ENCODE results near the gene LYRM2. TPM values are rescaled to one million over a fixed set of nuclear protein-coding genes. Genes with fewer than 3 reads are reported as not detected.

The LYRM2 gene
- total RNA-seq, 1 donor from 2014 or later = 57.1 TPM

GRCh38 chr6:89555806-89556205 lies 82.7 kb downstream of the LYRM2 start:
- no peak for DNase-seq (ENCODE audit: low spot score)

- no peak for DNase-seq (ENCODE audit: low spot score)
These were observed 83.5 kb downstream of the LYRM2 start for GRCh38 chr6:89555031-89555430.

GRCh38 chr6:89554106-89554505 lies 84.4 kb downstream of the LYRM2 start:
- no peak for DNase-seq (ENCODE audit: low spot score)

GRCh38 chr6:89553431-89553830 lies 85.1 kb downstream of the LYRM2 start:
- no peak for DNase-seq (ENCODE audit: low spot score)

GRCh38 chr6:89547281-89547680 lies 91.3 kb downstream of the LYRM2 start:
- no peak for DNase-seq (ENCODE audit: low spot score)

GRCh38 chr6:89542866-89543265 lies 95.7 kb downstream of the LYRM2 start:
- no peak for DNase-seq (ENCODE audit: low spot score)

- DNase-seq (ENCODE audit: low spot score) = no peak
These were observed 96.3 kb downstream of the LYRM2 start for GRCh38 chr6:89542081-89542857.

GRCh38 chr6:89539779-89540178 lies 98.8 kb downstream of the LYRM2 start:
- no peak for DNase-seq (ENCODE audit: low spot score)

GRCh38 chr6:89536231-89536630 lies 102.3 kb downstream of the LYRM2 start:
- no peak for DNase-seq (ENCODE audit: low spot score)

GRCh38 chr6:89530982-89531381 lies 107.6 kb downstream of the LYRM2 start:
- no peak for DNase-seq (ENCODE audit: low spot score)

- DNase-seq (ENCODE audit: low spot score) = no peak
These were observed 109.7 kb downstream of the LYRM2 start for GRCh38 chr6:89528866-89529265.

GRCh38 chr6:89527634-89528033 lies 110.9 kb downstream of the LYRM2 start:
- DNase-seq (ENCODE audit: low spot score) = no peak

GRCh38 chr6:89526563-89526869 lies 112.0 kb downstream of the LYRM2 start:
- no peak for DNase-seq (ENCODE audit: low spot score)

- no peak for DNase-seq (ENCODE audit: low spot score)
These were observed 112.6 kb downstream of the LYRM2 start for GRCh38 chr6:89525786-89526562.

GRCh38 chr6:89522778-89523177 lies 115.8 kb downstream of the LYRM2 start:
- no peak for DNase-seq (ENCODE audit: low spot score)

GRCh38 chr6:89520736-89521135 lies 117.8 kb downstream of the LYRM2 start:
- no peak for DNase-seq (ENCODE audit: low spot score)

GRCh38 chr6:89518352-89519055 lies 120.0 kb downstream of the LYRM2 start:
- DNase-seq (ENCODE audit: low spot score) = no peak

Other genes starting within 250 kb of the LYRM2 start
- 14.6 TPM for gene RRAGD, start 226.5 kb downstream of the LYRM2 start, total RNA-seq
- gene ANKRD6, start 205.6 kb downstream of the LYRM2 start, total RNA-seq = 34.3 TPM
- 51.2 TPM for gene MDN1, start 181.0 kb upstream of the LYRM2 start, total RNA-seq
- gene CASP8AP2, start 191.1 kb upstream of the LYRM2 start, total RNA-seq = 23.3 TPM

Data from ureter (tissue), 1 donor.